ENCODE results near the gene NUP93. TPM values are rescaled to one million over a fixed set of nuclear protein-coding genes. Genes with fewer than 3 reads are reported as not detected.

NUP93 gene
- total and polyA plus RNA-seq, 2 experiments from 2014 or later, result 139 to 187 TPM

GRCh38 chr16:56855201-56855600, 125.3 kb downstream of the NUP93 start:
- H3K4me1 Mint-ChIP-seq, result peaks cover 16% of the 10 kb centered on the region
- peaks cover 7% of the 10 kb centered on the region for H3K27me3 Mint-ChIP-seq (ENCODE audit: insufficient read depth, low read depth, poor library complexity)
- no peak for ATAC-seq

More at GRCh38 chr16:56855201-56855600, 125.3 kb downstream of the NUP93 start:
- no peak for DNase-seq (ENCODE audit: low spot score)
- Mint-ChIP-seq H3K27ac (no peak overlapping the region), H3K36me3 (ENCODE audit: low read depth) (no peaks in the 10 kb centered on the region), H3K4me3 (no peak overlapping the region), H3K9me3 (peaks cover 5% of the 10 kb centered on the region; the same call in 2 of the 3 replicates)
- no peaks in the 10 kb centered on the region for H4K20me1 ChIP-seq (replicated peaks; ENCODE audit: insufficient read depth)
- H3K4me2 ChIP-seq, result no peak overlapping the region
- H3K27ac ChIP-seq (ENCODE audit: low read depth), result no peak overlapping the region
- H3K9me2 ChIP-seq (ENCODE audit: insufficient read depth), result no peaks in the 10 kb centered on the region
- H3K36me3 ChIP-seq (ENCODE audit: insufficient read depth), result no peaks in the 10 kb centered on the region
- no peak overlapping the region for H3K4me3 ChIP-seq
- H2AFZ ChIP-seq, result no peak overlapping the region
- 0 out of 2 replicates have a peak, but pooled peaks cover 6% of the 10 kb centered on the region for H3K4me1 ChIP-seq (ENCODE audit: insufficient read depth)
- no peaks in the 10 kb centered on the region for H3K79me2 ChIP-seq (replicated peaks; ENCODE audit: insufficient read depth)
- no peaks in the 10 kb centered on the region for H3F3A ChIP-seq (replicated peaks; ENCODE audit: low read depth)
- TF ChIP-seq EZH2phosphoT487 (IDR thresholded peaks at IDR 0.05; ENCODE audit: unreplicated experiment) (no peak), POLR2AphosphoS5 (IDR thresholded peaks at IDR 0.05; ENCODE audit: low read depth) (no peak), EZH2 (IDR thresholded peaks at IDR 0.05; ENCODE audit: low read depth, unreplicated experiment) (no peak), NANOG (IDR thresholded peaks at IDR 0.05; ENCODE audit: borderline replicate concordance) (no peak), ETS1 (IDR thresholded peaks at IDR 0.05) (no peak), ZNF331 (CRISPR knock-in tag; IDR thresholded peaks at IDR 0.05; ENCODE audit: low read depth) (no peak), ZNF462 (CRISPR knock-in tag; IDR thresholded peaks at IDR 0.05) (no peak), REST (IDR thresholded peaks at IDR 0.05; ENCODE audit: unreplicated experiment) (no peak), CREB1 (CRISPR knock-in tag; IDR thresholded peaks at IDR 0.05; ENCODE audit: low read depth) (no peak), STAT1 (IDR thresholded peaks at IDR 0.05; ENCODE audit: unreplicated experiment) (no peak), JUNB (IDR thresholded peaks at IDR 0.05; ENCODE audit: unreplicated experiment) (no peak), CTCF (conservative IDR thresholded peaks at IDR 0.05; ENCODE audit: low read depth in 2 of 2) (no peak), ZNF114 (CRISPR knock-in tag; IDR thresholded peaks at IDR 0.05) (no peak)
- no peaks in the 10 kb centered on the region for H3K27me3 ChIP-seq (ENCODE audit: insufficient read depth)

Measured in GM23338 (cell line).